Left lobe of liver (tissue), 2 donors: ENCODE results near the gene S1PR2. TPM values are rescaled to one million over a fixed set of nuclear protein-coding genes. Genes with fewer than 3 reads are reported as not detected.
"Not testable (repeated sequence)": the region's sequence is repeated elsewhere in the genome, so short reads cannot be mapped to it uniquely, and the experiment has no call there.

Source experiments
- ATAC-seq: fragments of 200-7000 bp; cut with Tn5 transposase; one replicate; pipeline ENCODE4 v1.9.1; 2020; ENCODE audit warnings: mild to moderate bottlenecking, moderate library complexity
- DNase-seq: peaks from one replicate; pipeline ENCODE4 v3.0.0-alpha.2; 2020; ENCODE audit warnings: low spot score
- total RNA-seq: library from RNA; stranded (reverse); gene quantifications from one replicate; pipeline ENCODE4 v1.2.1, GENCODE V29; 2021
- donor health status: DM: no; HTN: no; CAD: no; lungs with moderate emphysema.
- donor health status: DM: no; HTN: yes; CAD: no.

Gene S1PR2
- total RNA-seq, 1 donor from 2014 or later = 1.9 TPM

DNA sequence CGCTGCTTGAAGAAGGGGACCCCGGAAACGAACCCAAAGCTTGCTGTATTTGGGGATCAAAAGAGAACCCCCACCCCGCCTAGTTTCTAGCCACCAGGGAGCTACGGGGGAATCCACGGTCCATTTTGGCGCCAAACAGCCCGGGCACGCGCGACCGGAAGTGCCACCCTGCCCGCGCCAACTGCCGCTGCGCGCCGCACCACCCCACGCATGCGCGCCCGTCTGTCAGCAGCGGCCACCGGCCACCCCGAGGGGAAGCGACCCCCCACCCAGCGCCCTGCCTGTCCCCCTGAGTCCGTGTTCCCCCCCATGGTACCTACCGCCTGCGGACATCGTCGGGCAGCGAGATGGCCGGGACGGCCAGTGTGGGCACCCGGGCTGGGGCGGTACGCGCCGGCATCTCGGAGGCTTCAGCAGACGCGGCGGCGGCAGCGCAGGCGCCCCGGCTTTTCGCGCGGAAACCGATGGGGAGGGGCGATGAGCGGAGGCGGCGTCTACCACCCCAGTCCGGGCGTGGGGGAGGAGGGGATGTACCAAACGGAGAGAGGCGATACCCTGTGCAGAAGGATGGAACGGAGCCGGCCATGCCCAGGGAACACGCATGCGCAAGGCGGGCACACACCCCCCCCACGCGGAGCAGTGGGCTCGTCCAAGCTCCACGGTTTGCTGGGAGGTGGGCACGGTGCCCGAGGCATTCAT is 36.5 kb downstream of the S1PR2 start, which contains the start of gene DNMT1:
DNMT1 (minus strand) TSS at position 454 of the 699 bp plus-strand sequence; CDS start at position 400, 54 bp downstream.
- ATAC-seq (peak; percentile 94), DNase-seq (peak; percentile 95)

DNA sequence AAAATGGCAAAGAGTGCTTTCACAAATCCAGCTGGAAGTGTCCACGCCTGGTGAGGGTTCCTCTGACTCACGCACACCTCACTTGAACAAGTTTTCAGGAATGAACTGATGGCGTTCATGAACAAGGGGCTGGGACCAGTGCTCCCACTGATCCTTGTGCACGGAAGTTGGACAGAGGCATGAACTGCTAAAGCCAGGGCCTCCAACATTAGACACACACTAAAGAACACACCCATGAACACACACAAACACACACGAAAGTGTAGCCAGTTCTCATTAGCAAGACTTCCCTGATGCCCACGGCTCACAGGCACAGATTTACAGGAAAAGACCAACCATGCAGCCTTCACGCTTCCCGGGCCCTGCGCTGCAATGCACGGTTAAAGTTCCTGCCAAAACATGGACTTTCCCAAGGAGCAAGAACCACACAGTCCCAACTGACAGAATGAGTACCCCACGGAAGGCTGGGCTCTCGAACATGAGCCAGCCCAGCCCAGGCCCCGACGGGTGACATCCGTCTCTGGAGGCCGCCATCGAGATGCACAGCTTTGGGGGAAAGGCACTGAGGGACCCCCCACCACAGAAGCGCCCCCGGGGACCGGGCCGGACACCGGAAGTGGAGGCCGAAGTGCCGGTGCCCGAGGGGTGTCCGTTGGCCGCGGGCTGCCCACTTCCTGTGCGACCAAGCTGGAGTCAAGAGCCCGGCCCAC is 37.2 kb downstream of the S1PR2 start:
- ATAC-seq = peak; percentile 11
- no peak for DNase-seq

GRCh38 chr19:10192922-10193321 is 38.2 kb downstream of the S1PR2 start:
- ATAC-seq (no peak), DNase-seq (no peak)

- DNase-seq (peak; percentile 75), ATAC-seq (peak; percentile 67)
Observed at GRCh38 chr19:10191347-10191746, 39.8 kb downstream of the S1PR2 start.

DNA sequence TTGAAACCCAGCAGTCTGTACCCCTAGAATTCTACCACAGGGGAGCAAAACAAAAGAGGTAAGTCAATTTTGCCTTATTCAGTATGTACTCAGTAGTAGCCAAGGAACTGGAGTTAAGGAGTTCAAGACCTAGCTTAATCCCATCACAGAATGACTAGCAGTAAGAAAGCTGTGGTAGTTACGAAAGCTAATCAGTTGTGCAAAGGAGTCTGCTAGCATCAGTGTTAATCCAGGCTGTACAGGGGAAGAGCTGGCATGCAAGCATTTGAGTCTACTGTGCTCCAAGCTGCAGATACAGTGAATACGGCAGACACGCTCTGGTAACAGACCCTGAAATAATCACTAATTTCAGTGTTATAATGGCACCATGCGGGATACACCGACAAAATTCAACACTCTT is 41.1 kb downstream of the S1PR2 start:
- no peak for ATAC-seq
- DNase-seq = no peak

DNA sequence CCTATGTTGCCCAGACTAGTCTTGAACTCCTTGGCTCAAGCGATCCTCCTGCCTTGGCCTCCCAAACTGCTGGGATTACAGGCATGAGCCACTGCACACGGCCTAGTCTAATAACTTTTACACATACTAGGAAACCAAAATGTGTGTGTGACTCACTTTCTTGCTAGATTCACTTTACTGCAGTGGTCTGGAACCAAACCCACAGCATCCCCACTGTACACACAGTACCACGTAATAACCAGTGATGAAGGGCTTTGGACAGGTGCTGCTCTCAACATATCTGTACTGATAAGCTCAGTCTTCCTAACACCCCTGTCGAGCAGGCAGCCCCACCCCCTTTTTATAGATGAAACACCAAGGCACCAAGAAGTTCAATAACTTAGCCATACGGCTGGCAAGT is 41.5 kb downstream of the S1PR2 start:
- ATAC-seq = no peak
- DNase-seq = no peak

- no peak for DNase-seq
Observed at GRCh38 chr19:10187315-10187714, 43.8 kb downstream of the S1PR2 start.

GRCh38 chr19:10184636-10185035 is 46.5 kb downstream of the S1PR2 start:
- DNase-seq (no peak), ATAC-seq (no peak)

More at GRCh38 chr19:10187315-10187714, 43.8 kb downstream of the S1PR2 start:
- no peak for ATAC-seq

DNA sequence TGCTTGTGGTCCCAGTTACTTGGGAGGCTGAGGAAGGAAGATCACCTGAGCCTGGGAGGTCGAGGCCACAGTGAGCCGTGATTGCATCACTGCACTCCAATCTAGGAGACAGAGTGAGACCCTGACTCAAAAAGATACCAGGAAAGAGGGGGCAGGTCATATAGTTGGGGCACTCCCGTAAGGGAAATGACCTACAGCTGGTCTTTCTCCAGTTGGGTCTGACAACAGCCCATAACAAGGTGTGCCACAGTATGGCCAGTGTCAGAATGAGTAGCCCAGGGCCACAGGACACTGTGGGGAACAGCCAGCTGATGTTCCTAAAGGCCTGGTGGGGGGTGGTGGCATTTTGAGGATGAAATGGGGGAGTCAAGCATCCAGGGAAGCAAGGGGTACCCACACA is 47.2 kb downstream of the S1PR2 start:
- ATAC-seq (no peak), DNase-seq (no peak)

DNA sequence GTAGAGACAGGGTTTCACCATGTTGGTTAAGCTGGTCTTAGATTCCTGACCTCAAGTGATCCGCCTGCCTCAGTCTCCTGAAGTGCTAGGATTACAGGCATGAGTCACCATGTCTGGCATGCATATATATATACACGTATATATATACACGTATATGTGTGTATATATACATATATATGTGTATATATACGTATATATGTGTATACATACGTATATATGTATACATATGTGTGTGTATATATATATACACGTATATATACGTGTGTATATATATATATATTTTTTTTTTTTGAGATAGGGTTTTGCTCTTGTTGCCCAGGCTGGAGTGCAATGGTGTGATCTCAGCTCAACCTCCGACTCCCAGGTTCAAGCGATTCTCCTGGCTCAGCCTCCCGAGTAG is 48.3 kb downstream of the S1PR2 start:
- ATAC-seq = no peak
- no peak for DNase-seq

GRCh38 chr19:10182076-10182475 is 49.1 kb downstream of the S1PR2 start:
- DNase-seq (no peak), ATAC-seq (no peak)

GRCh38 chr19:10180459-10180858 is 50.7 kb downstream of the S1PR2 start:
- ATAC-seq = no peak
- DNase-seq = no peak

- not testable (repeated sequence) for ATAC-seq, DNase-seq
Observed at GRCh38 chr19:10180024-10180423, 51.1 kb downstream of the S1PR2 start.

- ATAC-seq (no peak), DNase-seq (no peak)
Observed at GRCh38 chr19:10173527-10173926, 57.6 kb downstream of the S1PR2 start.

Other genes with a start within 250 kb of the S1PR2 start
- 24.3 TPM for gene COL5A3, start 220.8 kb downstream of the S1PR2 start, total RNA-seq
- gene RDH8, start 217.8 kb downstream of the S1PR2 start, total RNA-seq = not detected
- 72.7 TPM for gene SHFL, start 145.0 kb downstream of the S1PR2 start, total RNA-seq
- gene ANGPTL6, start 128.7 kb downstream of the S1PR2 start, total RNA-seq = 17.9 TPM
- 13.0 TPM for gene PPAN, start 125.0 kb downstream of the S1PR2 start, total RNA-seq
- gene P2RY11, start 119.6 kb downstream of the S1PR2 start, total RNA-seq = 6.6 TPM
- 84.6 TPM for gene EIF3G, start 111.4 kb downstream of the S1PR2 start, total RNA-seq
- gene DNMT1, start 36.4 kb downstream of the S1PR2 start, total RNA-seq = 21.5 TPM
- gene MRPL4, start 20.9 kb upstream of the S1PR2 start, total RNA-seq = 43.3 TPM
- 5.9 TPM for gene ICAM1, start 39.8 kb upstream of the S1PR2 start, total RNA-seq
- gene ICAM4, start 55.6 kb upstream of the S1PR2 start, total RNA-seq = 0.15 TPM
- gene ICAM5, start 58.6 kb upstream of the S1PR2 start, total RNA-seq = 0.30 TPM
- gene ZGLP1, start 78.5 kb upstream of the S1PR2 start, total RNA-seq = 4.2 TPM
- 11.0 TPM for gene FDX2, start 84.7 kb upstream of the S1PR2 start, total RNA-seq
- 11.3 TPM for gene RAVER1, start 102.2 kb upstream of the S1PR2 start, total RNA-seq
- gene ICAM3, start 108.3 kb upstream of the S1PR2 start, total RNA-seq = 38.6 TPM
- 78.8 TPM for gene TYK2, start 149.2 kb upstream of the S1PR2 start, total RNA-seq
- 49.4 TPM for gene CDC37, start 172.2 kb upstream of the S1PR2 start, total RNA-seq
- 1.7 TPM for gene PDE4A, start 189.2 kb upstream of the S1PR2 start, total RNA-seq